Hepatocyte (in vitro differentiated cells): ENCODE measurements around the gene ATF3.
A peak's percentile ranks its signal among the peaks of the same experiment; 100 is the strongest.

ENCODE experiments used
- EZH2 ChIP-seq: fragments of 200-600 bp; sonication (generic); IDR thresholded peaks from 2 replicates; pipeline ENCODE4 v1.6.1; 2016; ENCODE audit warnings: antibody characterized with exemption, mild to moderate bottlenecking, borderline replicate concordance
- EZH2phosphoT487 ChIP-seq: fragments of 200-600 bp; sonication (generic); IDR thresholded peaks from one replicate; pipeline ENCODE4 v1.6.1; 2018; ENCODE audit warnings: antibody characterized with exemption, mild to moderate bottlenecking, low read depth, moderate library complexity; ENCODE audit not compliant: unreplicated experiment, severe bottlenecking
- TF ChIP-seq, protein P1 (sequence below): fragments of 200-600 bp; sonication (generic); IDR thresholded peaks from 2 replicates; pipeline ENCODE4 v1.5.1; 2016; ENCODE audit warnings: antibody characterized with exemption, mild to moderate bottlenecking; ENCODE audit not compliant: poor library complexity

DNA sequence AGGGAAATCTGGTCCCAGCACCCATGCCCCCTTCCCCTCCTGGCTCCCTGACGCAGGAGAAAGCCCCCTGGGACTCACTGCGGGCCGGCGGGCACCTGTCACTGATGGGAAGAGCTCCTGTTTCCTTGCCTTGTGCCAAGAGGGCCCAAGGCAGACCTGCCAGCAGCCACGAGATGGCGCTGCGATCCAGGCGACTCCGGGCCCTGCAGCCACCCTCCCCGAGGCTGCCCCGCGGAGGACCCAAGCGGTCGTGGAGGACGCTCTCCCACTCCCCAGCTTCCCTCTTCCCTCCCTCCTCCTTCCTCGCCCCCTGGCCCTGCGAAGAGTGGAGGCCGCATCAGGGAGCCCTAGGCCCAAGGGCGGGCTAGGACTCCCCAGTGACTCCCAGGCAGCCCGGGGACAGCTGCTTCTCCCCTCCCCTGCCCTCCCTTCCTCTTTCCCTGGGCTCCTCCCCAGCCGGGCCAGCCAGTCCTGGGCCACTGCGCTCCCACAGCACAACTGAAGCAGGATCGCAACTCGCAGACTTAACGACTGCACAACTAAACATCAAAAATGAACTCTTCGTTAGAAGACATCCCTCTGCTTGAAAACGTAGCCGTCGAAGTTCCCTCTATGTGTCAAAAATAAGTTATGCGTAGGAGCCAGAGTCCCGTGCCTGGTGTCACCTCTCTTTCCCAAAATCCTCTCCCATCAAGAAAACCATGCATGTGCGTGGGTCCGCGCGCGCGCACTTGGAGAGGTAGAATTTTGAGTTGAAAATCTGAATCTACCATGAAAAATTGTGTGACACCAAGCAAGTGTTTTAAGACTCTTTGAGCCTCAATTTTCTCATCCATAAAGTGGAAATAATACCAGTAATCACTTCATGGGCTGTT lies 56.9 kb downstream of the ATF3 start:
- TF ChIP-seq, protein P1, sequence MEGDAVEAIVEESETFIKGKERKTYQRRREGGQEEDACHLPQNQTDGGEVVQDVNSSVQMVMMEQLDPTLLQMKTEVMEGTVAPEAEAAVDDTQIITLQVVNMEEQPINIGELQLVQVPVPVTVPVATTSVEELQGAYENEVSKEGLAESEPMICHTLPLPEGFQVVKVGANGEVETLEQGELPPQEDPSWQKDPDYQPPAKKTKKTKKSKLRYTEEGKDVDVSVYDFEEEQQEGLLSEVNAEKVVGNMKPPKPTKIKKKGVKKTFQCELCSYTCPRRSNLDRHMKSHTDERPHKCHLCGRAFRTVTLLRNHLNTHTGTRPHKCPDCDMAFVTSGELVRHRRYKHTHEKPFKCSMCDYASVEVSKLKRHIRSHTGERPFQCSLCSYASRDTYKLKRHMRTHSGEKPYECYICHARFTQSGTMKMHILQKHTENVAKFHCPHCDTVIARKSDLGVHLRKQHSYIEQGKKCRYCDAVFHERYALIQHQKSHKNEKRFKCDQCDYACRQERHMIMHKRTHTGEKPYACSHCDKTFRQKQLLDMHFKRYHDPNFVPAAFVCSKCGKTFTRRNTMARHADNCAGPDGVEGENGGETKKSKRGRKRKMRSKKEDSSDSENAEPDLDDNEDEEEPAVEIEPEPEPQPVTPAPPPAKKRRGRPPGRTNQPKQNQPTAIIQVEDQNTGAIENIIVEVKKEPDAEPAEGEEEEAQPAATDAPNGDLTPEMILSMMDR: peak; percentile 96
- TF ChIP-seq EZH2phosphoT487 (no peak), EZH2 (no peak)
